HG03469 (cell line): ENCODE measurements around the gene STC2.

Experiments used
- ATAC-seq: cut with Tn5 transposase; IDR thresholded peaks from one replicate; pipeline ENCODE4 v1.9.1; 2021; ENCODE audit warnings: mild to moderate bottlenecking, moderate library complexity, moderate number of reproducible peaks; ENCODE audit not compliant: unreplicated experiment

Gene STC2

DNA sequence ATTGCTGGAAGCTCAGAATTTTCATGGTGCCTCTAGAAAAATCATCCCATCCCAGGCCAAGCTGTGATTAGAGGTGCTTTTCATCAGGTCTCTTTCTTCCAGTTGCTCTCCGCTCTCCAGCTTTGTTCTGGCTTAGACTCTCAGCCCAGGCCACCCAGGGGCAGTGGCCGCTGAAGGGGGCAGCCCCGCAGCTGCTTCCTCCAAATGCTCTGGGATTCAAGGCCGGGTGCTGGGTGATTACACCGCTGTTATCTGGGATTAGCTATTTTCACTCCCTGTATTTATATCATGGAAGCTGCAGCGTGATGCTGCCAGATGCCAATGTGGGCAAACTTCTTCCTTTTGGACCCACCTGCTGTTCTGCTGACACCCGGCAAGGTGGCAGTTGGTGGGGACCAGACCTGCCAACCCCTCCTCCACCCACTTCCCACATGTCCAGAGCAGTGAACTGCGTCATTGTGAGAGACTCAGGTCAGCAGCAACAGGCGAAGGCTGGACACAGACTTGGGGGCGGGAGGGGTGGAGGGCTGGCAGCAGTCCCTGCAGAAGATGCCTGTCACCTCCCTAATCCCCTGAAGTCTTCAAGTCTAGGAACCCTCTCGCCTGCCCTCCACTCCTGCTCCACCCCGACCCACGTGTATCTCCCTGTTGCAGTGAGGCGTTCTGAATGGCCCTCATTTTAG is 59.3 kb downstream of the STC2 start:
- ATAC-seq: no peak

DNA sequence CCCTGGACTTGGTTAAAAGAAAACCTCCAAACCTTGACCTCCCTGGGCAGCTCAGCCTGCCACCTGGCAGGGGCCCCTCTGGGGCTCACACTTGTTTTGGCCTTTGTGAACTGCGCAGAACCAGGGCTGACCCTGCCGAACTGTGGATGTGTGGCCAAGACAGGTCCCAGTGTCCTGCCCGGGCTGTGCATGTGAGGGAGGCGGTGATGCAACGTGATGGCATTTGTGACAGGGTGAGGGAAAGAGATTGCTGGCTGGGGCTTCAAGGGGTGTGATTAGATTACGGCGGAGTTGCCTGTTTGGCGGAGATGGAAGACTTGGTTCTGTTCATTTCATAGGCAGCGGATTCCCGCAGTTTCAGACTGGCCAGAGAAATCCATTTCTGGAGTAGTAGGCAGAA is 62.8 kb downstream of the STC2 start:
- no peak for ATAC-seq
